Spleen (tissue), 7 donors: ENCODE data around the gene SPIRE1.

ENCODE experiments used
- CTCF ChIP-seq, 11 experiments: fragments of 200-600 bp in 7 of 11; fragments of 450-650 bp in 4 of 11; sonication (generic) in 4 of 11; IDR thresholded peaks in 8 of 11; conservative IDR thresholded peaks in 3 of 11; 1 replicate in 7 of 11; 2 replicates in 4 of 11; pipeline versions ENCODE4 v1.4.0 to v1.8.0; 2016 to 2021; ENCODE audit warnings: antibody characterized with exemption in 11 of 11, inconsistent platforms in 4 of 11, mild to moderate bottlenecking in 1 of 11
- POLR2A ChIP-seq, 3 donors: fragments of 450-650 bp; IDR thresholded peaks; one replicate each; pipeline ENCODE4 v1.5.1; 2017; ENCODE audit warnings: antibody characterized with exemption in 3 of 3, mild to moderate bottlenecking in 1 of 3
- POLR2AphosphoS5 ChIP-seq, 3 donors: sonication (generic); formaldehyde crosslinking; IDR thresholded peaks; one replicate each; pipeline ENCODE4 v1.5.1; 2017; ENCODE audit warnings: antibody characterized with exemption in 3 of 3
- donor health status: DM: no; HTN: no; CAD: no; lungs with moderate emphysema.
- donor health status: DM: no; HTN: no; CAD: no.
- donor health status: DM: no; HTN: no; CAD: no.

- TF ChIP-seq CTCF (IDR thresholded peaks at IDR 0.05 in 8 of 11, conservative IDR thresholded peaks at IDR 0.05 in 3 of 11): no peak
- TF ChIP-seq POLR2A (IDR thresholded peaks at IDR 0.05): no peak
- no peak for TF ChIP-seq POLR2AphosphoS5 (IDR thresholded peaks at IDR 0.05)
Observed at GRCh38 chr18:12416098-12416729, 241.7 kb downstream of the SPIRE1 start.
